ENCODE data around the gene FCAMR. TPM values are rescaled to one million over a fixed set of nuclear protein-coding genes. Genes with fewer than 3 reads are reported as not detected.

FCAMR gene
- total RNA-seq, 1 donor = not detected

- TF ChIP-seq CTCF (IDR thresholded peaks at IDR 0.05; ENCODE audit: insufficient read depth, low read length) = no peak
- DNase-seq (ENCODE audit: low read depth) = no peak
- H3K4me3 ChIP-seq (ENCODE audit: low read depth, low read length) = no peak overlapping the region
Observed at GRCh38 chr1:206963119-206963712, 7.0 kb downstream of the FCAMR start.

GRCh38 chr1:206962272-206962671, 8.0 kb downstream of the FCAMR start:
- DNase-seq (ENCODE audit: low read depth) = no peak
- no peak for TF ChIP-seq CTCF (IDR thresholded peaks at IDR 0.05; ENCODE audit: insufficient read depth, low read length)
- no peak overlapping the region for H3K4me3 ChIP-seq (ENCODE audit: low read depth, low read length)

DNA sequence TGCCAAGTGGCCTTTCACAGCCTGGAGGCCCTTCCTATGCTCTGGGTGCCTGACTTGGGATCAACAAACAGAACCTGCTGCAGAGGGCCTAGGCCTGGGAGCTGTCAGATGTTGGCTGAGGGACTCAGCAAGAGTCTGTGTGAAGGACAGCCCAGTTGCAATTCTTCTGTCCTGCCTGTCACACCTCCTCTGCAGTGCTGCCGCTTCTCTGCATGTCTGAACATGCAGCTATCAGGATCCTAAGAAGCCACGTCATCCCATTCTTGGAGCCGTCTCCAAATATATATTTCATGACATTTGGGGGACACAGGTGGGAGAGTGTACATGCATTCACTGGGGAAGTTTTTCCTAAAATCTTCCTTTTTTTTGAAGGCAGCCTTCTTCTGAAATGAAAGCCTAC, 8.6 kb downstream of the FCAMR start:
- no peak for DNase-seq (ENCODE audit: low read depth)
- no peak for TF ChIP-seq CTCF (IDR thresholded peaks at IDR 0.05; ENCODE audit: insufficient read depth, low read length)
- no peak overlapping the region for H3K4me3 ChIP-seq (ENCODE audit: low read depth, low read length)

- no peak for TF ChIP-seq CTCF (IDR thresholded peaks at IDR 0.05; ENCODE audit: insufficient read depth, low read length)
- DNase-seq (ENCODE audit: low read depth) = no peak
- no peak overlapping the region for H3K4me3 ChIP-seq (ENCODE audit: low read depth, low read length)
Observed at GRCh38 chr1:206960676-206961386, 9.4 kb downstream of the FCAMR start.

DNA sequence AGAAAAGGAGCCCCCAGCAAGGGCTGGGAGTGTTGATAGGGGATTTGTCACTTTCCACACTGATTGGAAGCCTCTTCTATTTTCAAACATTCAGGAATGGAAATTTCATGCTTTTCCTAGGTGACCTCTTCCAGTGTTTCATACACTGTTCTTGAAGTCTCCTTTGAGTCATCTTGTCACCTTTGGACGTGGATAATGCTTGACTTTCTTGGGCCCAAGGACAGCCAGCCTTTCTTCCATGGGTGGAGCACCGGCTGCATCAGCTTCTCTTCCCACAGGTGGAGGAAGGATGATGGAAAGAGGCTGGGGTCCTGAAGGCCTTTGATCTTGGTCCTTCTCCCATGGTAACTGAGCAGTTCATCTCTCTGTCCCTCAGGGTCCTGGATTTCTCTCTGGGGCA, 12.1 kb downstream of the FCAMR start:
- H3K4me3 ChIP-seq (ENCODE audit: low read depth, low read length) = no peak overlapping the region
- DNase-seq (ENCODE audit: low read depth) = no peak
- no peak for TF ChIP-seq CTCF (IDR thresholded peaks at IDR 0.05; ENCODE audit: insufficient read depth, low read length)

DNA sequence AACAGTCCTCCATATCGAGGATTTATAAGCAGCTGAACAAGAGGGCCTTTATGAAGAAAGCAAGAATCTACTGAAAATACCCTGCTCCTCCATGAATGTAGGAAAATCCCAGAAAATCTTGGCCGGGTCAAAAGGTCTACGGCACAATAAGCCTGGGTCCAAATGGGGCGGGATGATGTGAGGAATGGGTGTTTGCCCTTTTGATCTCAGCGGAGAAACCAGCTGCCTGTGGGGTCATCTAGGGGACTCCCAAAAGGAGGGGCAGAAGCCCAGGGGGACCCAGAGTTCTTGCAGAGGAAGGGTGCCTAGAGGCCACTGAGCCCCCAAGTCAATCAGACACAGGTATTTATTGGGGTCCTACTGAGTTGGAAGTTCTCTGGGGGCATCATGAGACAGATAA, 12.6 kb downstream of the FCAMR start:
- no peak for TF ChIP-seq CTCF (IDR thresholded peaks at IDR 0.05; ENCODE audit: insufficient read depth, low read length)
- no peak for DNase-seq (ENCODE audit: low read depth)

More for the DNA sequence above, 12.6 kb downstream of the FCAMR start:
- H3K4me3 ChIP-seq (ENCODE audit: low read depth, low read length) = no peak overlapping the region

All from fibroblast of the aortic adventitia (primary cell).